Measurements from ENCODE around the gene ANGPT4. TPM values are rescaled to one million over a fixed set of nuclear protein-coding genes. Genes with fewer than 3 reads are reported as not detected.

Gene ANGPT4
- total RNA-seq, 1 donor from 2014 or later, result 0.05 TPM

DNA sequence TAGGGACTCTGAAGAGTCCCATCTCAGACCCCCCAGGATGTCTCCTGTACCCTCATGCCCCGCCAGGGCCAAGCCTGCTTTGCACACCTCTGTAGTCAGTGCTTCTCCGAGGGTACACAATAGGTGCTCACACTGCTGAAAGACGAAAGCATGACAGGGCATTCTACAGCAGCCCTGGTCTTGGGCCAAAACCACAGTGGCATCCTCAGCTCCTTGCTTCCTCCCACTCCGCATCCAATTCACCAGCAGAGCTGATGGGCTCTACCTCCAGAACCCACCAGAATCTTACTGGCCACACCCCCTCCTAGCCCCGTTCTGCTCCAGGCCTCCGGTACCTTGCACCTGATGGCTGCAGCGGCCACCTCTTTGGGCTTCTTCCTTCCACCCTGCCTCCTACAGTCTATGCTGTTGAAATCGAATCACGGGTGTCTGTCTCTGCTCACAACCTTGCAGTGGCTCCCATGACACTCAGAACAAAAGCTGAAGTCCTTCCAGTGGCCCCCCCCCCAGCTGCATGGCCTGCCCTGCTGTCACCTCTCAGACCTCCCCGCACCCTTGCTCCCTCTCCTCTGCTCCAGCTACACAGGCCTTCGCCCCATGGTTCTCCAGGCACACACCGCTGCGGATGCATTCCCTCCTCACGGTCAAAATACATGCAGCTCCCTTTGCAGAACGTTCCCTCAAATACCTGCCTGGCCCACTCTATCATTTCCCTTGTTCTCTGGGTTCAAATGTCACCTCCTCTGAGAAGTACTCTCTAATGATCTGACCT is 1.2 kb downstream of the ANGPT4 start:
- no peaks in the 10 kb centered on the region for H3K36me3 ChIP-seq (ENCODE audit: insufficient read depth, low read length)
- H3K9ac ChIP-seq (ENCODE audit: low read length), result no peak overlapping the region
- H3K4me2 ChIP-seq (ENCODE audit: low read length), result no peak overlapping the region
- no peak overlapping the region for H3K4me3 ChIP-seq (ENCODE audit: insufficient read depth, low read depth, low read length)
- H3K79me2 ChIP-seq (ENCODE audit: insufficient read depth, low read length), result no peaks in the 10 kb centered on the region
- FAIRE-seq (no peak), DNase-seq (ENCODE audit: low read depth) (no peak)
- Mint-ChIP-seq H3K27me3 (ENCODE audit: low read depth, unreplicated experiment) (peaks cover 58% of the 10 kb centered on the region), H3K9me3 (ENCODE audit: unreplicated experiment) (no peaks in the 10 kb centered on the region), H3K4me1 (ENCODE audit: low read depth, unreplicated experiment) (peaks cover 21% of the 10 kb centered on the region), H3K36me3 (ENCODE audit: low read depth, unreplicated experiment) (peaks cover 3% of the 10 kb centered on the region), H3K27ac (ENCODE audit: unreplicated experiment) (no peak overlapping the region), H3K4me3 (ENCODE audit: unreplicated experiment) (no peak overlapping the region)
- no peak overlapping the region for H3K27ac ChIP-seq (ENCODE audit: low read depth, low read length)
- H3K9me3 ChIP-seq (ENCODE audit: insufficient read depth, low read depth, low read length), result no peaks in the 10 kb centered on the region
- no peaks in the 10 kb centered on the region for H4K20me1 ChIP-seq (ENCODE audit: insufficient read depth, low read length)
- no peak overlapping the region for H2AFZ ChIP-seq (ENCODE audit: low read depth, low read length)
- TF ChIP-seq EZH2 (IDR thresholded peaks at IDR 0.05; ENCODE audit: insufficient read depth, low read length), result no peak
- TF ChIP-seq, protein P1, sequence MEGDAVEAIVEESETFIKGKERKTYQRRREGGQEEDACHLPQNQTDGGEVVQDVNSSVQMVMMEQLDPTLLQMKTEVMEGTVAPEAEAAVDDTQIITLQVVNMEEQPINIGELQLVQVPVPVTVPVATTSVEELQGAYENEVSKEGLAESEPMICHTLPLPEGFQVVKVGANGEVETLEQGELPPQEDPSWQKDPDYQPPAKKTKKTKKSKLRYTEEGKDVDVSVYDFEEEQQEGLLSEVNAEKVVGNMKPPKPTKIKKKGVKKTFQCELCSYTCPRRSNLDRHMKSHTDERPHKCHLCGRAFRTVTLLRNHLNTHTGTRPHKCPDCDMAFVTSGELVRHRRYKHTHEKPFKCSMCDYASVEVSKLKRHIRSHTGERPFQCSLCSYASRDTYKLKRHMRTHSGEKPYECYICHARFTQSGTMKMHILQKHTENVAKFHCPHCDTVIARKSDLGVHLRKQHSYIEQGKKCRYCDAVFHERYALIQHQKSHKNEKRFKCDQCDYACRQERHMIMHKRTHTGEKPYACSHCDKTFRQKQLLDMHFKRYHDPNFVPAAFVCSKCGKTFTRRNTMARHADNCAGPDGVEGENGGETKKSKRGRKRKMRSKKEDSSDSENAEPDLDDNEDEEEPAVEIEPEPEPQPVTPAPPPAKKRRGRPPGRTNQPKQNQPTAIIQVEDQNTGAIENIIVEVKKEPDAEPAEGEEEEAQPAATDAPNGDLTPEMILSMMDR (IDR thresholded peaks at IDR 0.05; ENCODE audit: insufficient read depth, low read depth, low read length), result no peak
- H3K4me1 ChIP-seq (ENCODE audit: insufficient read depth, low read length), result no peaks in the 10 kb centered on the region
- H3K27me3 ChIP-seq (ENCODE audit: insufficient read depth, low read length), result no peaks in the 10 kb centered on the region

DNA sequence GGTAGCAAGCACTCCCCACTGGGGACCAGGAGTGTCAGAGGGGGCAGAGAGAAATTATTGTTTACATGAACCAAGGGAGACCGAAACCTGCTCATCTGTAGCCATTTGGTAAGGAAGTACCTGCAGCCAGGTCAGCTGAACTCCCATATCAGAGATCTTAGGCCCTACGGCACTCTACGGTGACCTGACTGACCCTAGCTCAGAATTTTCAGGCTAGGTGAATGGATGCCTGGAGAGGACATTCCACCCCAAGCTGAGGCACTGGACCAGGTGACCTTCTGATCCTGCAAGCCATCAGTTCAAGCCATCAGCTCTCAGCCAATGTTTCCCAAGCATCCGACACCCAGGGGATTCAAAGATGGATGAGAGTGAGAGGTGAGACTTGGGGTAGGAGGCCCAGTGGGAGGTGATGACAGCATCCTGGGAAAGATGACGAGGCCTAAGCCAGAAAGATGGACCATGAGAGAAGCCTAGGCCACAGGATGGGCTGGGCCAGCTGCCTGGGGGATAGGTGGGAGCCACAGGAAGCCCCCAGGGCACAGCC is 2.8 kb downstream of the ANGPT4 start:
- Histone ChIP-seq H3K4me2 (ENCODE audit: low read length) (no peak overlapping the region), H4K20me1 (ENCODE audit: insufficient read depth, low read length) (no peaks in the 10 kb centered on the region), H3K9me3 (ENCODE audit: insufficient read depth, low read depth, low read length) (no peaks in the 10 kb centered on the region), H2AFZ (ENCODE audit: low read depth, low read length) (no peak overlapping the region), H3K79me2 (ENCODE audit: insufficient read depth, low read length) (no peaks in the 10 kb centered on the region), H3K27me3 (ENCODE audit: insufficient read depth, low read length) (no peaks in the 10 kb centered on the region), H3K36me3 (ENCODE audit: insufficient read depth, low read length) (no peaks in the 10 kb centered on the region), H3K27ac (ENCODE audit: low read depth, low read length) (no peak overlapping the region), H3K4me3 (ENCODE audit: insufficient read depth, low read depth, low read length) (no peak overlapping the region), H3K4me1 (ENCODE audit: insufficient read depth, low read length) (no peaks in the 10 kb centered on the region), H3K9ac (ENCODE audit: low read length) (no peak overlapping the region)
- no peak overlapping the region for H3K27ac Mint-ChIP-seq (ENCODE audit: unreplicated experiment)
- H3K36me3 Mint-ChIP-seq (ENCODE audit: low read depth, unreplicated experiment), result peaks cover 3% of the 10 kb centered on the region
- no peak overlapping the region for H3K4me3 Mint-ChIP-seq (ENCODE audit: unreplicated experiment)
- H3K4me1 Mint-ChIP-seq (ENCODE audit: low read depth, unreplicated experiment), result peaks cover 21% of the 10 kb centered on the region
- peaks cover 56% of the 10 kb centered on the region for H3K27me3 Mint-ChIP-seq (ENCODE audit: low read depth, unreplicated experiment)
- FAIRE-seq (no peak), DNase-seq (ENCODE audit: low read depth) (no peak)
- TF ChIP-seq, protein P1 (IDR thresholded peaks at IDR 0.05; ENCODE audit: insufficient read depth, low read depth, low read length), result no peak
- TF ChIP-seq EZH2 (IDR thresholded peaks at IDR 0.05; ENCODE audit: insufficient read depth, low read length), result no peak
- H3K9me3 Mint-ChIP-seq (ENCODE audit: unreplicated experiment), result no peaks in the 10 kb centered on the region

Measured in astrocyte (in vitro differentiated cells and primary cell).